CD4-positive, alpha-beta T cell treated with Interleukin-10 for 1 hour (primary cell): ENCODE data around the gene NFIL3.

Experiments
- DNase-seq: peaks from one replicate; pipeline ENCODE4 v3.0.0-alpha.2; 2020

NFIL3 gene

DNA sequence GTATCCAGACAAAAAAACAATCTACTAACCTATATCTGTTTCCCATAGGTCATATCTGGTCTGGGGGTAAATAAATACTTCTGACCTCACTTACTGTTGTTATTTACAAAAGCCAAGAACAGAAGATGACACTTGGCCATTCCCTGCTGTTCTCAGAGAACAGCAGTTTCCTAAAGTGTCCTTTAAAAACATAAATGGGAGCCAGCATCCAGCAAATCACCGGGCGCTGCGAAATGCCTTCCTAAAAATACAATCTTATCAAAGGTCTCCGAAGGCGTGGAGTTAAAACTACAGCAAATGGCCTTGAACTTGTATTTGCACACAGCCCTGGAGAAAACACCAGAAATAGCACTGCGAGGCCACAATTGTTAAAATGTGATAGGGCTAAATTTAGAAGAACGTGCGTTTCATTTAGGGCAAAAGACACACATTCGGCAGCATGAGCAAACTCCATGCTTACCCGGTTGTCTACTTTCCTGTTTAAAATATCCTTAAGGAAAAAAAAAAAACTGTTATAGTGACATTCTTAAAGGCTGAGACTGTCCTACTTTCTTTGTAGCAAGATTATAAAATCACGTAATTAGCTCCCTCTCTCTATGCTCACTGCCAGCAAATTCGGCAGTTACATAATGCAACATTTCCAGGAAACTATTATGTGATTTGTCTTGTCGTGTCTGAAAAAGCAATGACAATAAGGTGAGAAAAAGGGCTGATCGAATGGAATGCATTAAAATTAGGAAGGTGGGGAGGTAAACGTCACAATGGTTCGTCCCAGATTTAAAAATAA, 1.5 kb downstream of the NFIL3 start:
- peak; percentile 22 for DNase-seq

DNA sequence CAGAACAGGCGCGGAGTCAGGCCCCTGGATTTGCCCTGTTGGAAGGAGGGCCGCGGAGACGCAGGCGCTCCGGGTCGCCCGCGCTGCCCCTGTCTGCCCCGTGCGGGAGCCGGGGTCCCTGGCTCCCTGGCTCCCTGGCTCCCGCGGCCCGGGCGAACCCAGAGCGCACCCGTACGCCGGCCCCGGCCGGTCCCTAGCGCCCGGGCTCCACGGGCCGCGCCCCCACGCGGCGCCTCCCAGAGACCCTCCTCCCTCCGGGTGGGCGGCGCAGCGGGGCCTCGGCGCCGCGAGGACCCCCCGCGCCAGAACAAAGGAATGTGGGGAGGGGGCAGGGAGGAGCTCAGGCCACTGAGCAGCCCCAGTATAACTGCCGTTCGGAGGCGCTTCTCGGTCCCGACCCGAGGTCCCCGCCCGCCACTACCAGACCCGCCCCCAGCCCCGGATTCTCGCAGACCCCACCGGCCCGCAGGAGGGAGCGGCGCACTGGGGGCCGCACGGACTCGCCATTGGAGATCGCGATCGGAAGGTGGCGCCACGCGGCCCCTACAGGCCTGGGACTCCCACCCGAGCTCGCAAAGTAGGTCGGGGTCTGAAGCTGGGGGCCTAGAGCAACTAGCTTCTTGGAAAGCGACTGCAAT, 2.4 kb downstream of the NFIL3 start:
- DNase-seq, result no peak

DNA sequence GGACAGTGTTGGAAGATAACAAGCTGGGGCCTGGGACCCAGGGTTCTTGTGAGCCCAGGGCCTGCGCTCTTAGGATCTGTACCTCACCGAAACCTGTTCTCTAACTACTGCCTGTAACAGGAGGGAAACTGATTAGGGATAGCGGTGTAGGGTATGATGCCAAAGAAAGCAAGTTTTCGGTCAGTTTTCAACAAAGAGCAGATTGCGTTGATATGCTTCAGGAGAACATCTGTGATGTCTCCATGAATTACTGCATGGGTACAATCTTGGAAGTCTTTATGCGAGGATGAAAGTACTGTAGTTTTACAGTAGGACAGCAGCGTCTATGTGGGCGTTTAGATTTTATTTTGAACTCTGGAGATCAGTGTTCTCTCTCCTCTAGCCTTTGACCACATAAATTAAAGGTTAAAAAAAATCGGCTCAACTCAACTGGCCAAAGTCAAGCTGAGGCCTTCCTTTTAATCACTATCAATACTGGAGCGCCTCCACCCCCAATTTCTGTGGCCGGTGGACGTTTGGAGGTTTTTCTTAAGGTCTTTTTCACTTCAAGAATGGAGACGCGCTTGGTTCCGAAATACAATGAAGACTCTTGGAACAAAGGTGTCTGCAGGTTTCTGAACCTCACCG, 3.0 kb downstream of the NFIL3 start:
- no peak for DNase-seq

DNA sequence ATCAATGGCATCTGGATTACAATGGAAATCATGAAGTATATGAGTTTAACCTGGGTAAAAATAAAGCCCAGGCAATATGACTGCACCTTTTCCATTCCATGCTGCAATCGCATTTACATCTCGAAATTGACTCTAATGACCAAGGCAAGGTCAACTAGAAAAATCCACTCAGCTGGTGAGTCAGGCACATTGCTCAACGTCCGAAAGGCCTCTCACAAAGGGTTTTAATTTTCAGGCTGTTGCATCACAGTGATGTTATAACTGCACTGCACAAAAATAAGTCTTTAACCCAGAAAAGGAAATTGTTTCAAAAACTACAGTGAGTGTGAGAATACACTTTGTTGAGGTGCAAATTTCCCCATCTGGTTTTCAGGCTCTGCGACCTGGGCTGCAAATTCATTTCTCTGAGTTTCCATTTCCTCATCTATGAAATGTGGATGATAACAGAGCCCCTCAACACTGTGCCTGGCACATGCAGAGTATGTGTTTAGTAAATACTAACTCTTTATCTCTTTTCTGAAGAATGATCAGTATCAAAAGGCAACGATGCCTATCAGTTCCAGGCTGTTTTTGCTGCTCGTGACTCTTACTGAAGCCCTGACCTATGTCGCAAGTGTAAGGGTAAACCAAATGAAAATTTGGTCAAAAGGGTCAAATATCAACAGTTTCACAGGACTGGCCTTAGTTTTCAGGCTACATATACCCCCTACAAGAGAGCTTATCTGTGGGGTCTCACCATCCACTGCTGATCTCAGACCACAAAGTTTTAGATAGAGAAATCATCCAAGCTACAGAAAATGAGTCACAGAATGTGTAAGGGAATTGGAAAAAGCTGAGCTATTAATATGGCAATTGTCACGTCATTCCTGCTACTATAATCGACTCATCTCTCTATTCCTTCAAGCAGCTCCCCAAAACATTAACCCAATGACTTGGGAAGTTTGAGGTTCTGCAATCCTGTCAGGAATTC, 4.1 kb downstream of the NFIL3 start:
- DNase-seq, result peak; percentile 17

DNA sequence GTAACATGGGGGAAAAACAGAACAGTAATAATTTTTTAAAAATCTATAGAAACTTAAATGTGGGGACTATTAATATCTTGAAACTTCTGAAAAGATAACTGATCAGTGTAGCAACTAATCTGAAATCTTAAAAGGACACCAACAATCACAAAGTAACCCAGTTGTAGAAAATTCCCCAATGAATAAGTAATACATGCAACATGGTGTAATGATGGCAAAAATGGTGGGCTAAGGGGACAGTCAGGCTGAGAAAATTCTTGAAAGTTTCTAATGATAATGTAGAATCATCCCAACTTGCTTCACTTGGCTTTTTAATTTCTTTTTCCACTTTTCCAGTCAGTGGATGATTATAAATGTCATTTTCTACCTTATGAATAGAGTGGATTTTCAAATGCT, 5.4 kb downstream of the NFIL3 start:
- no peak for DNase-seq

DNA sequence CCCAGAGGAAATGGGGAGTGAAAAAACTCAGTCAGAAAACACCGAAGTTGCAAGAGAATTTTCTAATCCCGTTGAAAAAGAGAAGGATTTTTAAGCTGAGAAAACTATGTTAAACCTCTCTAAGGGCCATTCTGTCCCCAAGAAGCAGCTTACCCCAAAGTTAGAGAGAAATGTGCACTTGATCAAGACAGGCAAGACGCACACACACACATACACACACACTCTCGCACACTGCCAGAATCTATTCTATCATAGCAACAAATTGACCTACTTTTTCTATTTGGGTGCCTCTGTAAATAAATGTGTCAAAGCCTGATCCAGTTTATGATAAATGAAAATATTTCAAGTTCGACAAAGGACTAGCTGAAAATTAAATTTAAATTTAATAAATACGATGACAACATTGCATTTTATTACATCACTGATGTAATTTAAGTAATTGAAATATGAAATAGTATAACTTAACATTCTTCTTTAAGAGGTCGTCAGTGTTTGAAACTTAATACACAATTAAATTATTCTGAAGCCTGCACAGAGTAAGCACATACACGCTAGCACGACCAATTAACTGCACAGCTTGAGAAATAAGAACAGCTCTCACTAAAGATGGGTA, 5.9 kb downstream of the NFIL3 start:
- DNase-seq, result no peak

DNA sequence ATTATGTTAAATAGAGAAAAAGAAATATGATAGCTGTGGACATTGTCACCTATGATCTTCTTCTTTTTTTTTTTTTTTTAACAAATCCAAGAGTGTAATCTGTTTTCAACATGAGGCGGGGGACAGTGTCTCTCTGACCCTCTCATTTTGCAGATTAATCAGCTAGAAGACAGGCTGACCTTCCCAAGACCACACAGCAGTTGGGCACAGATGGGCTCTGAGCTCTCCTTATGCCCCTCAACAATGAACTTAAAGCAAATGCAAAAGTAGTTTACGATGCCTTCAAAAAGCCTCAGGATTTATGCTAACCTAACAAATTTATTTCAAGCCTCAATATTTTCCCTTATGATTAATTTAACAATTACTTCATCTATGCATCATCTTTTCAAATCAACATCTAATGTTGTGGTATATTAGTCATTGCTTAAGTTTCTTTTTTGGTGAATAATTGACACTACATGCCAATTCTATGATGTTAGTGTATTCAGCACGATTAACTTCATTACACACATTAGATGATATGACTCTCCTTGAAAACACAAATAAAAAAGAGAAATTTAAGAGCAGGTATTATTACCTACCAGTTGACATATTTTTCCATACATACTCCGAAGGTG, 7.4 kb downstream of the NFIL3 start:
- DNase-seq, result no peak

DNA sequence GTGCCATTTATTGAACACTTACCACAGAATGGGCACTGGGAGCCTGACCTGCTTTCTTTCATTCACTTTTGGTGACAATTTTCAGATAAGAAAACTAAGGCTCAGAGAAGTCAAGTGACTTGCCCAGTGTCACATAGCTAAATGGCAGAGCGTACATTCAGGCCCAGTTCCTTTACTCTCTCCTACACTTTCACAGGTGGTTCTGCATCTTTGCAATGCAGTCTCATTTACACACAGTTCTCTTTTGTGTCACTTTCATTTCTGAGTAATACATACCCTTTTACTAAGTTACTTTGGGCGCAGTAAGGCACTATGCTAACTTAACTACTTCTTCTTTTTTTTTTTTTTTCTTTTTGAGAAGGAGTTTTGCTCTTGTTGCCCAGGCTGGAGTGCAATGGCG, 8.3 kb downstream of the NFIL3 start:
- DNase-seq, result peak; percentile 9

DNA sequence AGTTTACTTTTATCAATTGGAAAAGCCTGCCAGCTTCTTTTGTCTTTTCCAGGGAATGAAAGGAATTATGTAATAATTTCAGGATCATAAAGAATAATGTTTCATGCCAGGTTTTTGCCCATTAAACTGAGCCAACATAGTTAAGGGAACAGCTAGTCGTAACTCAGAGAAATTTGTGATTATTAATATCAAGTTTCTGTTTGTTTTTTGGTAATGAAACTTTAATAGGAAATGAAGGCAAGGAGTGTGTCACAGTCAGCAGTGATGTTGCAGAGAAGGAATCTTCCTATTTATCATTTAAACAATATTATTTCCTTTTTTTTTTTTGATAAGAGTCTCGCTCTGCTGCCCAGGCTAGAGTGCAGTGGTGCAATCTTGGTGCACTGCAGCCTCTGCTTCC, 10.7 kb downstream of the NFIL3 start:
- DNase-seq, result no peak

DNA sequence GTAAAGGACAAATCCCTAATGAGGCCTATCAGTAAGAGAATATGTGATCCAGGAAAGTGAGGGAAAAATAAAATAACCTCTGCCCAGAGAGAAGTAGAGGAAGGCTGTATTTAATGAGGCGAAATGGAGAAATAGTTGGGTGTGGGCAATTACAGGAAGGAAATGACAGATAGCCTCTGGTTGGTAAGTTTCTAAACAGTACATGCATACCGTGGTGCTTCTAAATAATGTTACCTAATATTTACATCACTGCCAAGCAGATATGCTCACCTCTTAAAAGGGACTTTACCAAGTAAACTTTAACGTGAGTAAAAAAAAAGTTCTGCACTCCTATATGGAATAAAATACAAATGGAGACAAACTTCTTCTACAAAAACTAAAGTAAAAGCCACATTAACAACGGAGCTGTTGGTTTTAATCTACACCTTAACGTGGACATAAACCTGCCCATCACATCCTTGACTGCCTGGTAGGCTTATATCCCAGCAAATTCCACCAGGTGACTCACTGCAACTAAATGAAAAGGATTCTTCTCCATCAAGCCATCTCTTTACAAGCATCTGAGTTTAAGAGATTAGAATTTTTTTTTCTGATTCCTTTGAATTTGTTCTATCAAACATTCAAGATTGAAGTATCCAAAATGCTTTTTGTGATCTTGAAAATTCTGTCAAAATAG, 12.4 kb downstream of the NFIL3 start:
- DNase-seq, result no peak

DNA sequence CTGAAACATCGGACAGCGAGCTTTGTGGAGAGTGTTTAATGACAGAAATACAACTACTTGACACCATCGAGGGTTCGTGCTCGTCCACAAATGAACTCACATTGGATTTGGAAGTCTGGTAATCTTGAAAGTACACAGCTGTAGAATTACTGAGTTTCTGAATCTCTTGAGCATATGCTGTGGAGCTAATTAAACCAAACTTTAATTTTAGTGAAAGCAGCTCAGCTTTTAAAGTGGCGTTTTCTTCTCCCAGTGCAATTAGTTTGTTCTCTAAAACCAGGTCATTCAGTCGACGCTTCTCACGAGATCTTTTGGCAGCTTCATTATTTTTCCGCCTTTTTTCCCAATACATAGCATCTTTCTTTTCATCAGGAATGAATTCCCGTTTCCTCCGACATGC, 13.5 kb downstream of the NFIL3 start:
- DNase-seq, result no peak

DNA sequence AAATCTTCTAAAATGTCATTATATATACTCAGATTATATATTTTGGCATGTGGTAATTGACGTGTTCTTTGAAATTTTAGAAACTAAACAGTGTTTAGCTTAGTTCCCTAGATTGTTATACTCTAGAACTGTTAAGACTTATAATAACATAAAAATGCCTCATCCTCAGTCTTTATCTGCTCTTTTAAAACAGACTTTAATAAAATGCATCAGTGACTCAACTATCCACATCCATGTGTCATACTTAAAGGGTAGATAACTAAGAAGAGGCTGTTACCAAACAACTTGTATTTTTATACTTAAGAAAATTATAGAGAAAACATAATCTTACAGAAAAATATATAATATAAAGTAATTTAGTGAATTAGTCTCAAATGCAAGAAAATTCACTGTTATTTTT, 15.2 kb downstream of the NFIL3 start:
- no peak for DNase-seq

DNA sequence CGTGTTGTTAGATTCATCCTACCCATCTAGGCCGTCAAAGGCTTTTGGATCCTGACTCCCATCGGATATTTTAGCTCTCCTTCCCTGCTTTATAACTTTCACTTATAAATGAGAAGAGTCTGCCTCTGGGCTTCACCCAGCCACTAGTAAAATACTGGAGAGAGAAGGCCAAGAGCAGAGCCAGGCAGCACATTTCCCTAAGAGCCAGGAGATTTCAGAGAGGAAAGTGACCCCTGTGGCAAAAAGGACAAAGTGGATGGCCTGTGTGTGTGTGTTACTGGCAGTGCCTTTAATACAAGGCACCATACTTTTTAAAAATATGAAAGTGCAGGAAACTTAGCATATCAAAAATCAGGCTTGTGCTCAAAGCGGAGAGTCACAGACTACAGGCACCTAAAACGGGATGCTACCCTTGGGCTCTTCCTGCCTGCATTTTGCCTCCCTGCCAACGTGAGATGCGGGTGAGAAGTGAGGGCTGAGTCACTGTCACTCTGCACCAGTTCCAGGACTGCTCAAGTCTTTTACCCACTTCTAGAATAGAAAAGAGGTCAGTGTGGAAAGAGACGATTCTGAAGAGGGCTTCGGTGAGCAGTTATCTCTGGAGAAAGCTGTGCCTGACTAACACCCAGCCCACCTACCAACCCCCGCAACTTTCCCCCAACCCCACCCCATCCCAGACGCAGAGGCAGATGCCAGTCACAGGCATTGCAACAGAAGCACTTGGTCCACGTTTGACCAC, 15.9 kb downstream of the NFIL3 start:
- DNase-seq, result no peak

DNA sequence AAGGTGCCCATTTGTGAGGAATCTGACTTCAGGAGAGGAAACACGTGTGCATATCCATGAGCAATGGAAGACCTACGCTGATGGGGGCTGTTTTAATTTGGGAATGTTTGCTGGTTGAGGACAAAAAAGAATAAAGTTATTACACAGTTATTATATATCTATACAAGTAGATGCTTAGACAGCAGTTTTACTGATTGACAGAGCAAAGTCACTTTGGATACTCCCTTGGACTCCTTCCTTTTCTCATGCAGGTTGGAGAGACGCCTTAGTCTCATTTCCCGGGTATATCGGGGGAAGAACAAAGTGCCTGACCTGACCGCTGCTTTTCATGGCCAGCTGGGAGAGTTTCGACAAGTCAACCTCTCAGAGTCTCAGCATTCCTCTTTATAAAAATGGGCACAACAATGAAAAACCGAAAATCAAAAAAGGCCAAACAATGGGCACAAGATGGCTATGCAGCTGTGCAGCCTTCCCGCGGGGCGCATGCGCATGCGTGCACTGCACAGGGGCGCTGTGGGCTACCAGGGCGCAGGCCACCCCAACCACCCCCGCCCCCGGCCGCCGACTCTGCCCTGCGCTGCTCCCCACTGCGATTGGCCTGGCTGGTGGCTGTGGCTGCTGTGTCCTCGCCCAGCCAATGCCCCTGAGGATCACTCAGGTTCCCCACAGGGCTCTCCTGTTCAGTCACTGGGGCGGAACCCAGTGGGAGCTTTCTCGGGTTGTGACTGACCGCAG, 18.1 kb downstream of the NFIL3 start:
- DNase-seq, result no peak

DNA sequence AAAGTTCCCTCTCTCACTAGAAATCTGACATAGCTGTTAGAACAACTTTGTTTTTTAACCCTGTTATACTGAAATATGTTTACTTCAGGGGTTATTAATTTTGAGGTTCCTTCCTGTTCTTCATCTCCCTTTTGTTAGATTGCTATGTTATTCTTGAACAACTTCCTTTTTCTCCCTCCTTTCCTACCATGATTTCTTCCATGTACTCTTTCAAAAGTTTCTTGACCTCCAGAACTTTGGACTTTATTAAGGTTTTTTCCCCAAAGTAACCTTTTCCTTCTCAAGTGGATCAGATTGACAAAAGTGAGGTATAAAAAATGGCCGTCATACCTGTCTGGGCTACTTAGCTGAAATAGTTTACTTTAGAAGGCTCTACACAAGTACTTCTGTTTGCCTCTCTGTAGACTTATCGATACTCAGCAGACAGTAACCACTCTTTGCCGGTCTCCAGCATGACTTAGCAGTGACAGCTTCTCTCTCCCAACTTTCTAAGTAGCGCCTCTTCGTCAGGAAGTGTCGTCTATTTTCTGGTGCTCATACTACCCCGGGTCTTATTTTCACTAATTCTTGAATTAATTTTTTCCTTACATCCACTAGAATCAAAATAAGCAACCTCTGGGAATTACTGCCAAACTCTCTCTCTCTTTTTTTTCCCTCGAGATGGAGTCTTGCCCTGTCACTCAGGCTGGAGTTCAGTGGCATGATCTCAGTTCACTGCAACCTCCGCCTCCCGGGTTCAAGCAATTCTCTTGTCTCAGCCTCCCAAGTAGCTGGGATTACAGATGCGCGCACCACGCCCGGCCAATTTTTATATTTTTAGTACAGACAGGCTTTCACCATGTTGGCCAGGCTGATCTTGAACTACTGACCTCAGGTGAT, 19.7 kb downstream of the NFIL3 start:
- no peak for DNase-seq

DNA sequence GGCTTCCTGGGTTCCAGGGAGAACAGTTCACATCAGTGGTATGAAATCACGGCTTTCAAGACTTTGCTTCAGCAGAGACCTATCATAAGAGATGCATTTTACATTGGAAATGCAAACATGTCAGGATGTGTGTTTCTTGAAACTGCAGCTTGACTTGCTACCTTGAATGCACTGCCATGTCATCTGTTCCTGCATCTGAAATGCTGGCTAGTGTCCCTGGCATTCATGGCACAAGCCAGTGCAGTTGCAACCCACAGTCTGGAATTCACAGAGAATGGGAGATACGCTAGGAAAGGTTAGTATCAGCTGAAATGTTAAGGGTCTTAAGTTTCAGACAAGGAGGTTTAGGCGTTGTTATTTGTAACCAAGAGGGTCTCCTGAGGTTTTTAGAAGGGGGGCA, 24.7 kb downstream of the NFIL3 start:
- no peak for DNase-seq

DNA sequence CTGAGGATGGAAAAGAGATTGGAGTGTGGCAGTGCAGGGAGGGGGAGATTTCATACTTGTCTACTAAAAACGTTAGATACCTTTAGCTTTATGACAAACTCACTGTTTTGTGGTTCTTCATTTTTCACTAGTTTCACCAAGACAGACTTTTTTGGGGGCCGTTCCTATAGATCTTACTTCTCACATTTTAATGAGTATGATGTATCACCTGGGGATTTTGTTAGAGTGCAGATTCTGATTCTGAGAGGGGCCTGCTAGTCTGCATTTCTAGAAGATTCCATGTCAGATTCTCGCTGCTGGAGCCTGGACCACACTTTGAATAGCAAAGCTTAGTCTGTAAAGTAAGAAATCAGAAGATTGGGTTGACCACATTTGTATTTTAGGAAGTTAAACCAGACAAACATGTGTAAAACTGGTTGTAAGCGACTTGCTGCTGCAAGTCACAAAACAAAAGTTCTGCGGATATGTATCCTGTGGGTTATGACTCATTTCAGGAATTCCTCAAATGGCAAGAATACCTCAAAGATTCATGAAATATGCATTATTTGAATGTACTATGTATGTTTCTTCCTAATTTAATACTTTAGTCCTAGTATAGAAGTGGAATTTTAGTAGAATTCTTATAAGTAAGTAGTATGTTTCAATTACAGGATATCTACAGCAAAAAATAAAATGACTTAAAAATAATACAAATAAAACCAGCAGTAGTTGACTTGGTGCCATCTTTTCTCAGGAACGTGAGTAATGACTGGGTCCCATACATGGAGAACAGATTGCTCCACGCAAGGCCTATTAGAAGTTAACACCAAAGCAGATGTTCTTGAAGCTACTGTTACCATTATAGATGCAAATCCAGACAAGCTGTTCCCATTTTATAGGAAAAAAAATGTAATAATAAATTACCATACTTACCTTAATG, 27.8 kb downstream of the NFIL3 start:
- DNase-seq, result peak; percentile 6

DNA sequence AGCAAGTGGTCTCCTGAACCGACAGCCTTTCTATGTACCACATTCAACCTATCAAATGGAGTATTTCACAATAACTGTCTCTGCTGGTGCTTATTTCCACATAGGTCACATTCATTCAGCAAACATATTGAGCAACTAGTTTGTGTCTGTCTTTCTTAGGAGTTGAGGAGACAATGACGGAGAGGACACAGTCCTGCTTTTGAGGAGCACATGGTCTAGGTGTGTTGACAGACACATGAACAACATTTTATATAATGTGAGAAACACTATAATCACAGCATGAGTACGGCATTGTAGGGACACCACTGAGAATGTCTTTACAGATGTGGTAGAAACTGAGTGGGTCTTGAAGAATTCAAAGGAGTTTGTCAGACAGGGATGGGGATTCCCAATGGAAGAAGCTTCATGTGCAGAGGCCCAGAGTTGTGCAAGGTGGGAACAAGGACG, 28.5 kb downstream of the NFIL3 start:
- no peak for DNase-seq
